Erythroblast (primary cell): ENCODE results near the gene AK3.

ENCODE experiments used
- GATA1 ChIP-seq: IDR thresholded peaks from 2 replicates; pipeline ENCODE4 v1.6.1; 2011; ENCODE audit warnings: low read depth, mild to moderate bottlenecking, control low read depth, low read length, moderate library complexity
- POLR2A ChIP-seq: IDR thresholded peaks from 2 replicates; pipeline ENCODE4 v1.6.1; 2011; ENCODE audit warnings: mild to moderate bottlenecking, low read length

GRCh38 chr9:4756420-4756819 is 15.4 kb upstream of the AK3 start:
- no peak for TF ChIP-seq POLR2A
- no peak for TF ChIP-seq GATA1
